ENCODE results near the gene CCDC27.

CCDC27 gene

DNA sequence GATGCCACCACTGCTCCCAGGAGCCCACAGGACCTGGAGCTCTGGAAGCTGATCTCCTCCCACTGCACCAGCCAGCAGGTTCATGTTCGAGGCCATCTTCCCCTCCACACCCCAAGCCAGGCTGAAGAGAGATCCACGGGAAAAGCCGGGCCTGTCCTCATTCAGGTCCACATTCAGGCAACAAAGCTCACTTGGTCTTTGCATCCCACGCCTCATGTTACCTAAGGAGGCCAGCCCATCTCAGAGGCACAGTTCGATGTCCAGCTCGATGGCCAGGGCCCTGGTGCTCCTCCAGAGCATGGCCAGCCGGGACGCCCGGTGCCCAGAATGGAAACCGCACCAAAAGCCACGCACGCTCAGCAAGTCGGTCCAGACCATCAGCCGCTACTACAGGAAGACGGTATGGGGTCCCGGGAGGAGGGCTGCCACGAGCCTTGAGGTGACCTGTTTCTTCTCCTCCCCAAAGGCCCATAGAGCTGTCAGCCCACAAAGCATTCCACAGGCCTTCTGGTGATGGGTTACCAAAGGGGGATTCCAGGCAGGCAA lies at the start of gene CCDC27:
Gene CCDC27, plus strand, starts transcription at position 51 of the 546 bp plus-strand sequence. Its CDS starts 32 bp downstream, at position 83.
- no peak within 1 kb of the TSS for H3K27ac ChIP-seq
- TF ChIP-seq ZFX (IDR thresholded peaks at IDR 0.05; ENCODE audit: borderline replicate concordance) (no peak), CTCF (IDR thresholded peaks at IDR 0.05) (no peak)

DNA sequence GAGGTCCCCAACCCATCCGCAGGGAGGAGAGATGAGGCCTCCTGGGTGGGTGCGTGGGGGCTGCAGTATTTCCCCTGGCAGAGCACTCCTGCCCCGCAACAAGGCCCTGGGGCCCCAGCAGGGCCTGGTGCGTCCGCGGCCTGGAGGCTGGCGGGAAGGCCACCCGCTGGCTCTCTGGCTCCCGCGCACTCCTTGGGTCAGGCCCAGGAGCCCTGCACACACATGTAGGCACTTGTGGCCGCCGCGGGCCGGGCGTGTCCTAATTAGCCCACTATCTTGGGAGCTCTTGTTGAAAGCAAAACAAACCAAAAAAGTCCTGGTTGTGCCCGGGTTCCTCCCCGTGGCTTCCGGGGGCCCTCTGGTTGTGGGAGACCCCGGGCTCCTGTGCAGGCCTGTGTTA lies 49.7 kb upstream of the CCDC27 start:
- H3K27ac ChIP-seq: no peak overlapping the region
- TF ChIP-seq CTCF (IDR thresholded peaks at IDR 0.05): no peak
- TF ChIP-seq ZFX (IDR thresholded peaks at IDR 0.05; ENCODE audit: borderline replicate concordance): no peak

- TF ChIP-seq ZFX (IDR thresholded peaks at IDR 0.05; ENCODE audit: borderline replicate concordance) (no peak), CTCF (IDR thresholded peaks at IDR 0.05) (no peak)
- no peak overlapping the region for H3K27ac ChIP-seq
These were observed 49.1 kb upstream of the CCDC27 start for GRCh38 chr1:3702990-3703728.

DNA sequence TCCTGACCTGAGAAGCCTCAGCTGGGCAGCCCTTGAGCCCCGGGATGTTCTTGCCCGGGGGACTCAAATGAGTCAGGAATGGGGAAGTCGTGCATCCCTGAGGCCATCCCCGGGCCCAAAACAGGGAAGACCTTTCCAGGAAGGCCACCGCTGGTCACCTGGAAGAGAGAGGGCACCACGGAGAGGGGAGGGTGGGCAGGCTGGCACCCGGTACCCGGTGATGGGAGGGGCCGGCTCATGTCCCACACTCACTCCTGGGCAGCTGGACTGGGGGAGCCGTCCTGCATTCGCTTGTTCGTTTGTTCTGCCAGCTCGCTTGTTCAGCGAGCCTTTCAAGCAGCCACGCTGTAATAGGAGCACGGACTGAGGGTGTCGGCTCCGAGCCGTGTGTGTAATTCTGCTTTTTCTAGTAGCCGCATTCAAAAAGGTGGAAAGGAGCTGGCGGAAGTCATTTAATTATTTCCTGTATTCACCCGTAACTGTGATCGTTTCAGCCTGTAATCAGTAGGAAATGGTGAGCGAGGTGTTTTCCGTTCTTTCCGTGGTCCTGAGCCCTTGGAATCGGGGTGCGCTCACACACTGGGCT lies 48.4 kb upstream of the CCDC27 start:
- TF ChIP-seq CTCF (IDR thresholded peaks at IDR 0.05) (no peak), ZFX (IDR thresholded peaks at IDR 0.05; ENCODE audit: borderline replicate concordance) (no peak)
- no peak overlapping the region for H3K27ac ChIP-seq

DNA sequence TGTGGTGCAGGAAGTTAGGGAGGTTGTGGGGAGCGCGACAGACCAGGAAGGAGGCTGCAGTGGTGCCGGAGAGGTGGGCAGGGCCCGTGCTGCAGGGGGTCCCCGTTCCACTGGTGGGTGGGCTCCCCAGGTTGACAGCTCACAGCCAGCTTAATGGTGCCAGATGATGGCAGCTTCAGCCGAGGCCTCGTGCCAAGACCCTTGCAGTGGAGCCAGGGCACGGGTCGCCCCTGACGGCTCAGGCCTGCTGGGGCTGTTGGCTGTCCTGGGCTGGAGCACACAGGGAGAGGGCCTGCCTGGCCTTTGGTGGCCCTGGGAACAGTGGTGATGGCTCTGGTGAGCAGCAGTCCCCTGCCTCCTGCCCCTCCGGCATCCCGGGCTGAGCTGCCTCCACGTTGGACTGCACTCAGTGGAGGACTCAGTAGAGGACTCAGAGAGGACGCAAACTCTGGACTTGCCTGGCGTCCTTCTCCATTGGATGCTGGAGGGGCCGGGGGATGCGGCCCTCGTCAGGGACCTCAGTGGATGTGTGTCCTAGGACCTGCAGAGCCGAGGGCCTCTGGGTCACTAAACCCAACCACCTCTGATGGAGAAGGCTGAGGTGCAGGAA lies 46.8 kb upstream of the CCDC27 start:
- no peak for TF ChIP-seq ZFX (IDR thresholded peaks at IDR 0.05; ENCODE audit: borderline replicate concordance)
- TF ChIP-seq CTCF (IDR thresholded peaks at IDR 0.05): no peak
- H3K27ac ChIP-seq: no peak overlapping the region

- no peak overlapping the region for H3K27ac ChIP-seq
- no peak for TF ChIP-seq ZFX (IDR thresholded peaks at IDR 0.05; ENCODE audit: borderline replicate concordance)
- TF ChIP-seq CTCF (IDR thresholded peaks at IDR 0.05): no peak
These were observed 45.5 kb upstream of the CCDC27 start for GRCh38 chr1:3706651-3707297.

Data from 22Rv1 (cell line).